ENCODE measurements around the gene WDFY1. TPM values are rescaled to one million over a fixed set of nuclear protein-coding genes. Genes with fewer than 3 reads are reported as not detected.
A peak's percentile ranks its signal among the peaks of the same experiment; 100 is the strongest.

Gene WDFY1
- total and polyA plus RNA-seq, 2 experiments from 2014 or later: 54.5 to 127 TPM

- Histone ChIP-seq H3K4me2 (no peak overlapping the region), H3K27me3 (ENCODE audit: insufficient read depth) (no peaks in the 10 kb centered on the region), H3K9me2 (ENCODE audit: insufficient read depth) (no peaks in the 10 kb centered on the region), H2AFZ (no peak overlapping the region), H3K4me3 (no peak overlapping the region), H3K36me3 (ENCODE audit: insufficient read depth) (no peaks in the 10 kb centered on the region), H3K79me2 (replicated peaks; ENCODE audit: insufficient read depth) (no peaks in the 10 kb centered on the region), H3F3A (replicated peaks; ENCODE audit: low read depth) (no peaks in the 10 kb centered on the region), H4K20me1 (replicated peaks; ENCODE audit: insufficient read depth) (no peaks in the 10 kb centered on the region), H3K27ac (ENCODE audit: low read depth) (no peak overlapping the region), H3K4me1 (ENCODE audit: insufficient read depth) (0 out of 2 replicates have a peak, but pooled peaks cover 3% of the 10 kb centered on the region)
- Mint-ChIP-seq H3K27ac (no peak overlapping the region), H3K4me1 (peaks cover 4% of the 10 kb centered on the region), H3K27me3 (ENCODE audit: insufficient read depth, low read depth, poor library complexity) (peaks cover 2% of the 10 kb centered on the region), H3K4me3 (no peak overlapping the region), H3K9me3 (no peaks in the 10 kb centered on the region), H3K36me3 (ENCODE audit: low read depth) (peaks cover 7% of the 10 kb centered on the region)
- no peak for ATAC-seq
- DNase-seq (ENCODE audit: low spot score): no peak
- TF ChIP-seq NANOG (IDR thresholded peaks at IDR 0.05; ENCODE audit: borderline replicate concordance) (no peak), POLR2AphosphoS5 (IDR thresholded peaks at IDR 0.05; ENCODE audit: low read depth) (no peak), CTCF (conservative IDR thresholded peaks at IDR 0.05; ENCODE audit: low read depth in 2 of 2) (no peak), ZNF331 (CRISPR knock-in tag; IDR thresholded peaks at IDR 0.05; ENCODE audit: low read depth) (no peak), JUNB (IDR thresholded peaks at IDR 0.05; ENCODE audit: unreplicated experiment) (no peak), ZNF114 (CRISPR knock-in tag; IDR thresholded peaks at IDR 0.05) (no peak), EZH2 (IDR thresholded peaks at IDR 0.05; ENCODE audit: low read depth, unreplicated experiment) (no peak)
Observed at GRCh38 chr2:223994562-223995162, 49.5 kb upstream of the WDFY1 start.

DNA sequence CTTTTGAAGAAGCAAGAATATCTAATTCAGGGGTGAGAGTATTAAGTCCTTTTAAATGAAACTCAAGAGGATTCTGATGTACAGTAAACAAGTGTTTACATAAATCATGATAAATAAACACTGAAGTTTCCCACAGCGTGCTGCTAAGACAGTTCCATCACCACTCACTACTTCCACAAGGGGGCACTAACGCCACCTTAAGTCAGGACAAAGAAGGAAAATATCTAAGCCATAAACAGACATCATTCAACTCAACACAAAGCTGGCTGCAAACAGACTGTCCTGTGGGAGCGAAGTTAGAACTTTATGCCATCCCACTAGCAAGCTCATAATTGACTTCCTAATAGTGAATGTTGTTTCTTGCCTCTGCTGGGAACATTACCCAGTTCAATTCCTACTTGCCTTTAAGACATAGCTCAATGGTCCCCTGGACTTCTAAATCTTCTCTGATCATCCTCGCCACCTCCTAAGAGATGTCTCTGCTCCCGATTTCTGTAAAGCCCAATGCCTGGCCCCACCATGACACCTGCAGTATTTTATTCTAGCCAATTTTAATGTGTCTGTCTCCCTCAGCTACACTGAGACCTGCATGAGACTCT, 48.6 kb upstream of the WDFY1 start:
- H3K9me3 Mint-ChIP-seq: no peaks in the 10 kb centered on the region
- H3K27ac Mint-ChIP-seq: no peak overlapping the region
- Histone ChIP-seq H3F3A (replicated peaks; ENCODE audit: low read depth) (no peaks in the 10 kb centered on the region), H3K9me2 (ENCODE audit: insufficient read depth) (no peaks in the 10 kb centered on the region), H4K20me1 (replicated peaks; ENCODE audit: insufficient read depth) (no peaks in the 10 kb centered on the region), H3K79me2 (replicated peaks; ENCODE audit: insufficient read depth) (no peaks in the 10 kb centered on the region), H3K4me3 (no peak overlapping the region), H3K36me3 (ENCODE audit: insufficient read depth) (no peaks in the 10 kb centered on the region), H3K27ac (ENCODE audit: low read depth) (no peak overlapping the region), H3K27me3 (ENCODE audit: insufficient read depth) (no peaks in the 10 kb centered on the region), H2AFZ (no peak overlapping the region), H3K4me2 (no peak overlapping the region), H3K4me1 (ENCODE audit: insufficient read depth) (0 out of 2 replicates have a peak, but pooled peaks cover 3% of the 10 kb centered on the region)
- H3K4me3 Mint-ChIP-seq: no peak overlapping the region
- DNase-seq (ENCODE audit: low spot score) (peak; percentile 89), ATAC-seq (peak; percentile 73)
- H3K27me3 Mint-ChIP-seq (ENCODE audit: insufficient read depth, low read depth, poor library complexity): peaks cover 4% of the 10 kb centered on the region
- TF ChIP-seq CTCF (conservative IDR thresholded peaks at IDR 0.05; ENCODE audit: low read depth in 2 of 2) (peak; percentile 92 to 95), JUNB (IDR thresholded peaks at IDR 0.05; ENCODE audit: unreplicated experiment) (no peak)
- peaks cover 5% of the 10 kb centered on the region; the same call in 1 of the 3 replicates for H3K36me3 Mint-ChIP-seq (ENCODE audit: low read depth)
- H3K4me1 Mint-ChIP-seq: peaks cover 10% of the 10 kb centered on the region

All from GM23338 (cell line).